ENCODE measurements around the gene CDKL1.

Gene CDKL1

GRCh38 chr14:50396631-50397389 lies at the start of gene CDKL1:
Gene CDKL1 (minus strand): TSS chr14:50396881. CDS start chr14:50395868, 1,013 bp downstream.
- peak; percentile 40 for DNase-seq

- DNase-seq: no peak
Measured at GRCh38 chr14:50434528-50434927, 37.8 kb upstream of the CDKL1 start.

GRCh38 chr14:50432131-50432530 lies 35.5 kb upstream of the CDKL1 start:
- DNase-seq: no peak

GRCh38 chr14:50425816-50426215 lies 29.1 kb upstream of the CDKL1 start:
- DNase-seq: no peak

GRCh38 chr14:50425105-50425504 lies 28.4 kb upstream of the CDKL1 start:
- DNase-seq: no peak

- DNase-seq: no peak
Measured at GRCh38 chr14:50423529-50423928, 26.8 kb upstream of the CDKL1 start.

- DNase-seq: no peak
Measured at GRCh38 chr14:50421499-50421898, 24.8 kb upstream of the CDKL1 start.

- no peak for DNase-seq
Measured at GRCh38 chr14:50417853-50418252, 21.2 kb upstream of the CDKL1 start.

GRCh38 chr14:50410921-50411320 lies 14.2 kb upstream of the CDKL1 start:
- no peak for DNase-seq

- DNase-seq: no peak
Measured at GRCh38 chr14:50410071-50410470, 13.4 kb upstream of the CDKL1 start.

GRCh38 chr14:50407111-50407812 lies 10.6 kb upstream of the CDKL1 start:
- DNase-seq: no peak

- no peak for DNase-seq
Measured at GRCh38 chr14:50403419-50403818, 6.7 kb upstream of the CDKL1 start.

GRCh38 chr14:50402965-50403364 lies 6.3 kb upstream of the CDKL1 start:
- no peak for DNase-seq

GRCh38 chr14:50400461-50400860 lies 3.8 kb upstream of the CDKL1 start:
- DNase-seq: no peak

- DNase-seq: peak; percentile 16
Measured at GRCh38 chr14:50399251-50400032, 2.8 kb upstream of the CDKL1 start.

- no peak for DNase-seq
Measured at GRCh38 chr14:50398189-50398580, 1.5 kb upstream of the CDKL1 start.

- no peak for DNase-seq
Measured at GRCh38 chr14:50397390-50398188, 908 bp upstream of the CDKL1 start.

- no peak for DNase-seq
Measured at GRCh38 chr14:50395448-50395847, 1.2 kb downstream of the CDKL1 start.

- DNase-seq: no peak
Measured at GRCh38 chr14:50394713-50395112, 2.0 kb downstream of the CDKL1 start.

GRCh38 chr14:50389668-50390441 lies 6.8 kb downstream of the CDKL1 start:
- DNase-seq: no peak

- DNase-seq: no peak
Measured at GRCh38 chr14:50388256-50388931, 8.3 kb downstream of the CDKL1 start.
